Caki2 (cell line): ENCODE measurements around the gene POLR3H. TPM values are rescaled to one million over a fixed set of nuclear protein-coding genes. Genes with fewer than 3 reads are reported as not detected.
A peak's percentile ranks its signal among the peaks of the same experiment; 100 is the strongest.

ENCODE experiments used
- DNase-seq: peaks from one replicate; pipeline ENCODE4 v3.0.0-alpha.2; 2015; ENCODE audit warnings: low read depth
- in situ Hi-C: cut with HindIII; loops from 2 replicates; pipeline ENCODE4 v1.10.0; 2016; ENCODE audit warnings: low sequenced_read_pairs, low pct_unique_long_range_greater_than_20kb, mixed read lengths
- total RNA-seq: library from RNA; depleted of rRNA; stranded (reverse); fragments of >200 nt; shearing (Covaris generic); gene quantifications from 2 replicates; pipeline ENCODE4 v1.2.3, GENCODE V29; 2014; ENCODE audit warnings: low replicate concordance

POLR3H gene
- total RNA-seq, 1 experiment from 2014 or later = 26.0 TPM

DNA sequence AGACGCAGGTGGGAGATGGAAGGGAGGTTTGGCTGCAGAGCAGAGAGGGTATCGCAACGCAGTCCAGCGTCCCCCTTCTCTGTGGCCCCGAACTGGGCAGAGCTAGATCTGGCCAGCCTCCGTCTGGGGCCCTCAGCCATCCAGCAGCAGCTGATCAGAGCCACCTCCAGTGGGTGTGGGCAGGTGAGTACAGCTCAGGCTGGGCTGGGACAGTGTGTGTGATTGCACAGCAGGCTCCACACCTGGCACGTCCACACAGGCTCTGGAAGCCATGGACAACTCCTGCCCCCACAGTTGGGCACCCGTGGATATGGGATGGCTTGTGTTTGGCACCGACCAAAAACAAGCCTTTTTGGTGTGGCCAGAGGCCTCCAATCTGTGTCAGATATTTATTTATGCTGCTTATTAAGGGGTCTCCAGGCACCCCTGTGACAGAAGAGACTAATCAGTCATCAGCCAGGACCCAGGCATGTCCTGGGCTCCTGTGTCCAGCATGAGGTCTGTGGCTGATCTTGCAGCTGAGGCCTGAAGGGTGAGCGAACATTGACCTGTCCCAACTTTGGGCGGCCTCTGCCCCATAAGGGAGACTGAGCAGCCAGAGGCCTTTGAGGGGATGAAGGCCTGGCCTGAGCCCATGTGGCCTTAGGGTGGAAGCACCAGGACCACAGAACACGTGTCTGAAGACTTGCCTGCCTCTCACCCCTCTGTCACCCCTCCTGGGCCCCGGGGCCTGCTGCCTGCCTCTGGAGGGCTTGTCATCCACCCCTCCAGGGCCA is 18.6 kb downstream of the POLR3H start:
- in situ Hi-C loops = no loop called here

GRCh38 chr22:41524809-41525449 is 19.3 kb downstream of the POLR3H start:
- in situ Hi-C loops = no loop called here
- DNase-seq = no peak

More for the DNA sequence above, 18.6 kb downstream of the POLR3H start:
- no peak for DNase-seq

DNA sequence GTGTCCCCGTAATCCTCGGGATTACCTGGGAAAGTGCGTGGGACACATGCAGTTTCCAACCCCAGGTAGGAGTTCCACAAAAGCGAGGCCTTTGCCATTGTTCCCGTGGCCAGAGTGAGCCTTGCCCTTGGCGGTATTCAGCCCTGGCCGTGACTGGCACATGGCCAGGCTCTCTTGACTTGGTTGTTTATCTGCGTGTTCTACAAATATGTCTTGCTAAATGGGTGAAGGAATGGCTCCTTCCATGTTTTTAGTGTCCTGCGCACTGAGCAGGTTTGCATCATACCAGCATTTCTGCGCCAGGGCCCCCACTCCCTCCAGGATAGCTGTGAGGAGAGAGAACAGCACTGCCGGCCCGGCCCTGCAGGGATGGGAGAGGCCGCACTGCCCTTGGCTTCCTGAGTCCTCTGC is 20.0 kb downstream of the POLR3H start:
- in situ Hi-C loops = no loop called here
- no peak for DNase-seq

DNA sequence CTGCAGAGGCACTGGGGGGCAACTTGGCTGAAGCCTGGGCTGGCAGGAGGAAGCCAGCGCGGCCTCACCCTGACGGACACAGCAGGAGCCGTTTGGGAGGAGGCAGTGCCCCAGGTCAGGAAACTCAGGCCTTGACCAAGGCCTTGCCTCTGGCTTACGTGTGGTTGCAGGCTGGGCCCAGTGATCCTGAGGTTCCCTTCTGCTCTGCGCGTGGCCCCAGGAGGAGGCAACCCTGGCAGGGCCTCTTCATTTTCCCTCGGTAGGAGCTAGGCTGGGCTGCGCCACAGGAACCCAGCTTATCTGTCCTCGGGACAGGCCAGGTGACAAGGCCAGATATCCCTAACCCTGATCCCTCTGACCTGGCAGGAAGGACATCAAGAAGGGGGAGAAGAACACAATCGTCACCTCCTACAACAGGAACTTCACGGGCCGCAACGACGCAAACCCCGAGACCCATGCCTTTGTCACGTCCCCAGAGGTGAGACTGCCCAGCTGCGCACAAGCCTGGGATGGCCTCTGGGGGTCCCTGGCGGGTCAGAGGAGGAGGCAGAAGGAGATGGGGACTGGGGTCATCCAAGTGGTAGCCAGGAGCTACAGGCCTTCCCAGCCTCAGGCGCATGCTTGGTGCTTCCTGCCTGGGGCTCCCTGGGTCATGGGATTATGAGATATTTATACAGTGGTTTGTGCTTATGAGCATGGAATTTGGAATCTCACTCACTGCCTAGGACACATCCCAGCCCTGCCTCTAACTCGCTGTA is 20.6 kb downstream of the POLR3H start:
- in situ Hi-C loops = no loop called here
- DNase-seq = no peak

DNA sequence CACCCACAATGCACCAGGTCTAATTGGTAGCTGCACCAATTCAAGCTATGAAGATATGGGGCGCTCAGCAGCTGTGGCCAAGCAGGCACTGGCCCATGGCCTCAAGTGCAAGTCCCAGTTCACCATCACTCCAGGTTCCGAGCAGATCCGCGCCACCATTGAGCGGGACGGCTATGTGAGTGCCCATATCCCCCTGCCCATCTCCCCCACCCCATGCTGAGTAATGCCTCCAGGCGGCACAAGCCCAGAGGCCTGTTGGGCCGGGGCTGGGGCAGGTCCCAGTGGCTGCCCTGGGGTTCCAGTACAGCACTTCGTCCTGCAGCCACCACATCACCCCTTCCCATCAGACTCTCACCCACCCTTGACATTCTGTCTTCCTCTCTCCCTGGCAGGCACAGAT is 21.5 kb downstream of the POLR3H start:
- in situ Hi-C loops = no loop called here
- no peak for DNase-seq

- in situ Hi-C loops = no loop called here
Measured at GRCh38 chr22:41521126-41521525, 23.1 kb downstream of the POLR3H start.

GRCh38 chr22:41518048-41518347 is 26.3 kb downstream of the POLR3H start:
- in situ Hi-C loops = no loop called here
- DNase-seq = no peak

More at GRCh38 chr22:41521126-41521525, 23.1 kb downstream of the POLR3H start:
- DNase-seq = no peak

- in situ Hi-C loops = no loop called here
- DNase-seq = peak; percentile 65
Measured at GRCh38 chr22:41517172-41518047, 26.9 kb downstream of the POLR3H start.

DNA sequence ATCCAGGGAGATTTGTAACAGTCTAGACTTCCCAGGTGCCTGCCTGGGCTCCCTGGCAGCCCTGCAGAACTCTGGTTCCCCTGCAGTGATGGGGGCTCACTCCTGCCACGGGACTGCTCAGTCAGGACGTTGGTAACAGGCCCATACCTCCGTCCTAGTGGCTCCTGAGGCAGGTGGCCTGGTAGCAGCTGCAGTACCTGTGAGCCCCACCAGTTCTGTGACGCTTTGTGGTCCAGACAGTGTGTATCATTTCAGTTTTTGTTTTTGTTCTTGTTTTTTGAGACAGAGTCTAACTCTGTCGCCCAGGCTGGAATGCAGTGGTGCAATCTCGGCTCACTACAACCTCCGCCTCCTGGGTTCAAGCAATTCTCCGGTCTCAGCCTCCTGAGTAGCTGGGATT is 27.8 kb downstream of the POLR3H start:
- DNase-seq = no peak
- in situ Hi-C loops = no loop called here

DNA sequence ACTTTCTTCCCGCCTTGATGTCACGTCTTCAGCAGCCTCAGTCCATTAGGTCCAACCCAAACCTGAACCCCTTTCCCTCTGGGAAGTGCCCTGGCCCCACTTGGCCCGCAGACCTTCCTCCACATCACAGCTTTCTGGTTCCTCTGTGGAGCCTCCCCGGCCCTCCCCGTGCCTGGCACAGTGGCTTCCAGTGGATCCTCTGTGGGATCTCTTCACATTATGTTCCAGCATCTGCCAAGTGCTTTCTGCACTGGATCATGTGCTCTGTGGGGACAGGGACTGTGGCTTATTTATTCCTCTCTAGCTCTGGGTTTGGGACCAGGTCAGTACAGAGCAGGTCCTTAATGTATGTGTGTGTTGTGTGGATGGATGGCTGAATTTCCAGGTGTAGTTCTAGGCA is 30.9 kb downstream of the POLR3H start:
- in situ Hi-C loops = no loop called here
- DNase-seq = no peak

- peak; percentile 80 for DNase-seq
- in situ Hi-C loops = no loop called here
Measured at GRCh38 chr22:41512421-41513194, 31.7 kb downstream of the POLR3H start.

GRCh38 chr22:41511521-41511968 is 32.7 kb downstream of the POLR3H start:
- in situ Hi-C loops = no loop called here
- DNase-seq = no peak

DNA sequence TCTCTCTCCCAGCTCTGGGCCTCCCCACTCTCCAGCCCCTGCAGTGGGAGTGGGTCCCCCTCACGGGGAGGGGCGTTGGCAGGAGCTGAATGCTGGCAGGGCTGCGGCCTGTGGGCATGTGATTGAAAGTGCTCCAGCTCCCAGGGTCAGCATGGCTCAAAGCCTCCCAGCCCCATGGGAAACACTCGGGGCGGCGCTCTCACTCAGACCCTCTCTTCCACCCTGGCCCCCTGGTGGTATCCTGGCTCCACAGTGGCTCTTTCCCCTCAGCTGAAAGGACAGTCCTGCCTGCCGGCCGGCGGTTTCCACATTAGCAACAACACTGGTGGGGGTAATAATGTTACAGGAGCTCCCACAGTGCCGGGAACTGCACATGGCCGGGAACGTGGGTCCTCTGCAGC is 35.5 kb downstream of the POLR3H start:
- in situ Hi-C loops = no loop called here
- DNase-seq = no peak

- in situ Hi-C loops = no loop called here
- DNase-seq = no peak
Measured at GRCh38 chr22:41507330-41508063, 36.8 kb downstream of the POLR3H start.

GRCh38 chr22:41505511-41506220 is 38.6 kb downstream of the POLR3H start:
- in situ Hi-C loops = no loop called here
- no peak for DNase-seq

DNA sequence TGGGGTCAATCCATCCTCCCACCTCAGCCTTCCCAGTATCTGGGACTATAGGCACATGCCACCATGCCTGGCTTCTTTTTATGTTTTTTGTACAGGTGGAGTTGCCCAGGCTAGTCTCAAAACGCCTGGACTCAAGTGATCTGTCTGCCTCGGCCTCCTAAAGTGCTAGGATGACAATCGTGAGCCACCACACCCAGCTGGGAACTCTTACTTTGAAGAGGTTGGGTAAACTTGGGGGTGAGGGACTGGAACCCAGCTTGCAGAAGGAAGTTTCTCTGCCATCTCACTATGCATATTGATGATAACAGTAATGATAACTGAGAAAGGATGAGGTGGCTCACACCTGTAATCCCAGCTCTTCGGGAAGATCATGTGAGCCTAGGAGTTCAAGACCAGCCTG is 39.5 kb downstream of the POLR3H start:
- no peak for DNase-seq
- in situ Hi-C loops = no loop called here
